H1 (cell line): ENCODE measurements around the gene UBAP2L. TPM values are rescaled to one million over a fixed set of nuclear protein-coding genes. Genes with fewer than 3 reads are reported as not detected.

ENCODE experiments used
- GTF2F1 ChIP-seq: IDR thresholded peaks from 2 replicates; pipeline ENCODE4 v1.6.1; 2012; ENCODE audit warnings: low read depth, low read length, improper control_type of control experiment, borderline replicate concordance
- NANOG ChIP-seq: IDR thresholded peaks from 2 replicates; pipeline ENCODE4 v1.6.1; 2011; ENCODE audit warnings: low read length, low read depth, mild to moderate bottlenecking, inconsistent platforms; ENCODE audit not compliant: insufficient read depth, poor library complexity, severe bottlenecking
- RAD21 ChIP-seq, 2 experiments: IDR thresholded peaks in 1 of 2; conservative IDR thresholded peaks in 1 of 2; 2 replicates each; pipeline ENCODE4 v1.6.1; 2011; ENCODE audit warnings: low read depth in 2 of 2, low read length in 2 of 2, improper control_type of control experiment in 1 of 2, inconsistent platforms in 1 of 2, mild to moderate bottlenecking in 1 of 2, moderate library complexity in 1 of 2
- SIX5 ChIP-seq: IDR thresholded peaks from 2 replicates; pipeline ENCODE4 v1.6.1; 2011; ENCODE audit warnings: mild to moderate bottlenecking, low read depth, low read length
- SP1 ChIP-seq: IDR thresholded peaks from 2 replicates; pipeline ENCODE4 v1.6.1; 2011; ENCODE audit warnings: low read depth, low read length
- SRF ChIP-seq: IDR thresholded peaks from 2 replicates; pipeline ENCODE4 v1.6.1; 2011; ENCODE audit warnings: mild to moderate bottlenecking, low read depth, low read length, moderate library complexity
- polyA plus RNA-seq, 7 experiments: library from polyadenylated mRNA; depleted of rRNA in 3 of 7; stranded (reverse) in 5 of 7; unstranded in 2 of 7; fragments of >200 nt in 5 of 7; fragments of 200-250 nt in 2 of 7; gene quantifications; 1 replicate in 5 of 7; 2 replicates in 1 of 7; 4 replicates in 1 of 7; pipeline versions ENCODE4 v1.2.1 to v1.2.3, GENCODE V29; 2011 to 2013; ENCODE audit warnings: missing spikeins in 2 of 7, mixed read lengths in 2 of 7
- total RNA-seq: library from RNA; stranded (reverse); fragmentation: NEBNext Ultra II Directional; extraction: Animal tissue kit (Norgen Biotek cat#: 25700); gene quantifications from 2 replicates; pipeline ENCODE4 v1.2.1, GENCODE V29; 2021

The UBAP2L gene
- total and polyA plus RNA-seq, 2 of the 8 experiments (the other 6 are each of a cell fraction or from before 2014, with no cell fraction given) = 254 to 349 TPM

- TF ChIP-seq SP1 (no peak), SRF (no peak), NANOG (no peak), GTF2F1 (no peak), SIX5 (no peak), RAD21 (IDR thresholded peaks at IDR 0.05 in 1 of 2, conservative IDR thresholded peaks at IDR 0.05 in 1 of 2; ENCODE audit: low read depth in 2 of 2, low read length in 2 of 2) (no peak)
Observed at GRCh38 chr1:154236855-154237254, 16.1 kb downstream of the UBAP2L start (continued).
